ENCODE measurements around the gene DLGAP1.

DNA sequence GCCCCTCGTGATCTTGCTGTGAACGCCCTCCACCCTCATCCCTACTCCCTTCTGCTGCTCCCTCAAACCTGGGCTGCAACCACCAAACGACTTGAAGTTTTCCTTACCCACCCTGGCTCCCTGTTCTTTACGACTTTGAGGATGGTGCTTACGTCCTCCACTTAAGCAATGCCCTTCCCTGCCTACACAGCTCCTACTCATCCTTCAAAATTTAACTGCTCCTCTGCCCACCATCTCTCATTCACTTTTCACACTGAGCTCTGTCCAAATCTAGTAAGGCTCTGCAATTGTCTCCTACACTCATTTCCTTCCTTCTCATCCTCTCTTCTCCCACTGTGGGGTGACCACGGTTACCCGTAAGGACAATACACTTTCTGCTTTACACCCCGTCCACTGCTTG is 554.1 kb downstream of the DLGAP1 start:
- no peak for TF ChIP-seq POLR2A (IDR thresholded peaks at IDR 0.05)
- TF ChIP-seq, protein P1, sequence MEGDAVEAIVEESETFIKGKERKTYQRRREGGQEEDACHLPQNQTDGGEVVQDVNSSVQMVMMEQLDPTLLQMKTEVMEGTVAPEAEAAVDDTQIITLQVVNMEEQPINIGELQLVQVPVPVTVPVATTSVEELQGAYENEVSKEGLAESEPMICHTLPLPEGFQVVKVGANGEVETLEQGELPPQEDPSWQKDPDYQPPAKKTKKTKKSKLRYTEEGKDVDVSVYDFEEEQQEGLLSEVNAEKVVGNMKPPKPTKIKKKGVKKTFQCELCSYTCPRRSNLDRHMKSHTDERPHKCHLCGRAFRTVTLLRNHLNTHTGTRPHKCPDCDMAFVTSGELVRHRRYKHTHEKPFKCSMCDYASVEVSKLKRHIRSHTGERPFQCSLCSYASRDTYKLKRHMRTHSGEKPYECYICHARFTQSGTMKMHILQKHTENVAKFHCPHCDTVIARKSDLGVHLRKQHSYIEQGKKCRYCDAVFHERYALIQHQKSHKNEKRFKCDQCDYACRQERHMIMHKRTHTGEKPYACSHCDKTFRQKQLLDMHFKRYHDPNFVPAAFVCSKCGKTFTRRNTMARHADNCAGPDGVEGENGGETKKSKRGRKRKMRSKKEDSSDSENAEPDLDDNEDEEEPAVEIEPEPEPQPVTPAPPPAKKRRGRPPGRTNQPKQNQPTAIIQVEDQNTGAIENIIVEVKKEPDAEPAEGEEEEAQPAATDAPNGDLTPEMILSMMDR (IDR thresholded peaks at IDR 0.05), result no peak
